Neuron (in vitro differentiated cells): ENCODE measurements around the gene NPIPB2.
"Not testable (repeated sequence)": the region's sequence is repeated elsewhere in the genome, so short reads cannot be mapped to it uniquely, and the experiment has no call there.

Experiments
- H2AFZ ChIP-seq: one replicate; pipeline ENCODE4 v1.6.1; 2013; ENCODE audit warnings: low read depth, mild to moderate bottlenecking, inconsistent platforms, low read length, moderate library complexity
- H3K27me3 ChIP-seq: one replicate; pipeline ENCODE4 v1.6.1; 2013; ENCODE audit warnings: low read length; ENCODE audit not compliant: insufficient read depth
- H3K36me3 ChIP-seq: one replicate; pipeline ENCODE4 v1.6.1; 2013; ENCODE audit warnings: low read length; ENCODE audit not compliant: insufficient read depth
- H3K4me1 ChIP-seq: one replicate; pipeline ENCODE4 v1.6.1; 2013; ENCODE audit warnings: low read length; ENCODE audit not compliant: insufficient read depth
- H3K4me3 ChIP-seq: 2 replicates; pipeline ENCODE4 v1.5.1; 2013; ENCODE audit warnings: mild to moderate bottlenecking, low read length, moderate library complexity
- H3K9me3 ChIP-seq: one replicate; pipeline ENCODE4 v1.6.1; 2013; ENCODE audit warnings: low read length

The NPIPB2 gene

GRCh38 chr16:11941945-11942344 is at the start of gene NPIPB2:
NPIPB2 (minus strand) TSS chr16:11942045; CDS start chr16:11942045, 0 bp downstream.
- H2AFZ ChIP-seq, H3K9me3 ChIP-seq, H3K27me3 ChIP-seq, H3K4me3 ChIP-seq, H3K36me3 ChIP-seq, H3K4me1 ChIP-seq: not testable (repeated sequence)

GRCh38 chr16:11990702-11991390 is 49.0 kb upstream of the NPIPB2 start:
- Histone ChIP-seq H3K4me1 (no peaks in the 10 kb centered on the region), H3K9me3 (no peaks in the 10 kb centered on the region), H3K27me3 (no peaks in the 10 kb centered on the region), H3K4me3 (no peak overlapping the region), H2AFZ (no peak overlapping the region), H3K36me3 (no peaks in the 10 kb centered on the region)

- Histone ChIP-seq H3K4me3 (no peak overlapping the region), H3K4me1 (no peaks in the 10 kb centered on the region), H3K27me3 (no peaks in the 10 kb centered on the region), H2AFZ (no peak overlapping the region), H3K9me3 (no peaks in the 10 kb centered on the region), H3K36me3 (no peaks in the 10 kb centered on the region)
These were observed 46.6 kb upstream of the NPIPB2 start for GRCh38 chr16:11988258-11988978.

- H3K4me3 ChIP-seq: no peak overlapping the region
- no peaks in the 10 kb centered on the region for H3K4me1 ChIP-seq
- no peak overlapping the region for H2AFZ ChIP-seq
- no peaks in the 10 kb centered on the region for H3K9me3 ChIP-seq
- H3K36me3 ChIP-seq: no peaks in the 10 kb centered on the region
- no peaks in the 10 kb centered on the region for H3K27me3 ChIP-seq
These were observed 44.7 kb upstream of the NPIPB2 start for GRCh38 chr16:11986521-11987057.

GRCh38 chr16:11985250-11985649 is 43.4 kb upstream of the NPIPB2 start:
- Histone ChIP-seq H3K4me3 (no peak overlapping the region), H3K9me3 (no peaks in the 10 kb centered on the region), H3K36me3 (no peaks in the 10 kb centered on the region), H3K27me3 (no peaks in the 10 kb centered on the region), H2AFZ (no peak overlapping the region), H3K4me1 (no peaks in the 10 kb centered on the region)

GRCh38 chr16:11980136-11980844 is 38.4 kb upstream of the NPIPB2 start:
- Histone ChIP-seq H3K36me3 (no peaks in the 10 kb centered on the region), H3K9me3 (no peaks in the 10 kb centered on the region), H3K4me3 (no peak overlapping the region), H2AFZ (no peak overlapping the region), H3K4me1 (peaks cover 15% of the 10 kb centered on the region), H3K27me3 (no peaks in the 10 kb centered on the region)

- no peaks in the 10 kb centered on the region for H3K27me3 ChIP-seq
- H3K36me3 ChIP-seq: no peaks in the 10 kb centered on the region
- peaks cover 16% of the 10 kb centered on the region for H3K4me1 ChIP-seq
- H2AFZ ChIP-seq: no peak overlapping the region
- no peaks in the 10 kb centered on the region for H3K9me3 ChIP-seq
- H3K4me3 ChIP-seq: no peak overlapping the region
These were observed 37.3 kb upstream of the NPIPB2 start for GRCh38 chr16:11979013-11979672.

- Histone ChIP-seq H2AFZ (no peak overlapping the region), H3K36me3 (peaks cover 6% of the 10 kb centered on the region), H3K4me3 (peak overlapping the region; percentile 64), H3K9me3 (no peaks in the 10 kb centered on the region), H3K4me1 (peaks cover 16% of the 10 kb centered on the region), H3K27me3 (no peaks in the 10 kb centered on the region)
These were observed 36.2 kb upstream of the NPIPB2 start for GRCh38 chr16:11978080-11978479.

GRCh38 chr16:11977376-11978041 is 35.7 kb upstream of the NPIPB2 start:
- Histone ChIP-seq H3K4me3 (peak overlapping the region; percentile 64), H3K36me3 (peaks cover 7% of the 10 kb centered on the region), H3K4me1 (peaks cover 16% of the 10 kb centered on the region), H3K27me3 (no peaks in the 10 kb centered on the region), H3K9me3 (no peaks in the 10 kb centered on the region), H2AFZ (peak overlapping the region; percentile 81)

- H3K27me3 ChIP-seq: no peaks in the 10 kb centered on the region
- peaks cover 7% of the 10 kb centered on the region for H3K36me3 ChIP-seq
- peak overlapping the region; percentile 64 for H3K4me3 ChIP-seq
- peaks cover 16% of the 10 kb centered on the region for H3K4me1 ChIP-seq
- H3K9me3 ChIP-seq: no peaks in the 10 kb centered on the region
- H2AFZ ChIP-seq: peak overlapping the region; percentile 81
These were observed 35.1 kb upstream of the NPIPB2 start for GRCh38 chr16:11976850-11977375.

GRCh38 chr16:11973070-11973469 is 31.2 kb upstream of the NPIPB2 start:
- no peaks in the 10 kb centered on the region for H3K9me3 ChIP-seq
- H2AFZ ChIP-seq: no peak overlapping the region
- peaks cover 16% of the 10 kb centered on the region for H3K4me1 ChIP-seq
- H3K4me3 ChIP-seq: no peak overlapping the region
- H3K27me3 ChIP-seq: no peaks in the 10 kb centered on the region
- H3K36me3 ChIP-seq: peaks cover 7% of the 10 kb centered on the region

- Histone ChIP-seq H3K4me1 (peaks cover 8% of the 10 kb centered on the region), H2AFZ (no peak overlapping the region), H3K27me3 (no peaks in the 10 kb centered on the region), H3K36me3 (peaks cover 7% of the 10 kb centered on the region), H3K4me3 (no peak overlapping the region), H3K9me3 (no peaks in the 10 kb centered on the region)
These were observed 30.3 kb upstream of the NPIPB2 start for GRCh38 chr16:11972128-11972527.
